ENCODE measurements around the gene KSR2.
"Not testable (repeated sequence)": the region's sequence is repeated elsewhere in the genome, so short reads cannot be mapped to it uniquely, and the experiment has no call there.

Gene KSR2

GRCh38 chr12:117890644-117891043 lies 78.1 kb downstream of the KSR2 start:
- no peak for DNase-seq (ENCODE audit: low spot score)

GRCh38 chr12:117890137-117890536 lies 78.7 kb downstream of the KSR2 start:
- DNase-seq (ENCODE audit: low spot score) = no peak

GRCh38 chr12:117889098-117889497 lies 79.7 kb downstream of the KSR2 start:
- no peak for DNase-seq (ENCODE audit: low spot score)

GRCh38 chr12:117885211-117885610 lies 83.6 kb downstream of the KSR2 start:
- DNase-seq (ENCODE audit: low spot score) = no peak

GRCh38 chr12:117884161-117884560 lies 84.6 kb downstream of the KSR2 start:
- DNase-seq (ENCODE audit: low spot score) = no peak

GRCh38 chr12:117882603-117883184 lies 86.1 kb downstream of the KSR2 start:
- no peak for DNase-seq (ENCODE audit: low spot score)

GRCh38 chr12:117882181-117882580 lies 86.6 kb downstream of the KSR2 start:
- DNase-seq (ENCODE audit: low spot score) = no peak

- no peak for DNase-seq (ENCODE audit: low spot score)
These were observed 87.3 kb downstream of the KSR2 start for GRCh38 chr12:117881517-117881916.

GRCh38 chr12:117878605-117879004 lies 90.2 kb downstream of the KSR2 start:
- DNase-seq (ENCODE audit: low spot score) = no peak

- DNase-seq (ENCODE audit: low spot score) = no peak
These were observed 92.4 kb downstream of the KSR2 start for GRCh38 chr12:117876436-117876816.

- DNase-seq (ENCODE audit: low spot score) = peak; percentile 34
These were observed 92.9 kb downstream of the KSR2 start for GRCh38 chr12:117875744-117876435.

GRCh38 chr12:117874842-117875434 lies 93.9 kb downstream of the KSR2 start:
- DNase-seq (ENCODE audit: low spot score) = peak; percentile 56

- DNase-seq (ENCODE audit: low spot score) = not testable (repeated sequence)
These were observed 94.6 kb downstream of the KSR2 start for GRCh38 chr12:117874198-117874597.

GRCh38 chr12:117872546-117873169 lies 96.1 kb downstream of the KSR2 start:
- DNase-seq (ENCODE audit: low spot score) = no peak

- DNase-seq (ENCODE audit: low spot score) = no peak
These were observed 99.2 kb downstream of the KSR2 start for GRCh38 chr12:117869551-117869950.

GRCh38 chr12:117867348-117867747 lies 101.4 kb downstream of the KSR2 start:
- DNase-seq (ENCODE audit: low spot score) = no peak

GRCh38 chr12:117865505-117865904 lies 103.3 kb downstream of the KSR2 start:
- DNase-seq (ENCODE audit: low spot score) = no peak

GRCh38 chr12:117863002-117863709 lies 105.6 kb downstream of the KSR2 start:
- no peak for DNase-seq (ENCODE audit: low spot score)

GRCh38 chr12:117861691-117862090 lies 107.1 kb downstream of the KSR2 start:
- DNase-seq (ENCODE audit: low spot score) = no peak

GRCh38 chr12:117860787-117861290 lies 108.0 kb downstream of the KSR2 start:
- not testable (repeated sequence) for DNase-seq (ENCODE audit: low spot score)

- DNase-seq (ENCODE audit: low spot score) = no peak
These were observed 108.7 kb downstream of the KSR2 start for GRCh38 chr12:117860111-117860510.
